Vagina (tissue), 2 donors: Measurements from ENCODE around the gene PTPRD.

ENCODE experiments used
- POLR2A ChIP-seq, 2 donors: fragments of 450-650 bp; IDR thresholded peaks; one replicate each; pipeline ENCODE4 v1.6.1; 2017; ENCODE audit warnings: antibody characterized with exemption in 2 of 2, mild to moderate bottlenecking in 2 of 2, moderate library complexity in 2 of 2
- TF ChIP-seq, protein P1 (sequence below), 3 experiments: fragments of 450-650 bp in 2 of 3; fragments of 200-600 bp in 1 of 3; sonication (generic) in 1 of 3; IDR thresholded peaks; one replicate each; pipeline ENCODE4 v1.5.1; 2017 to 2019; ENCODE audit warnings: antibody characterized with exemption in 3 of 3, mild to moderate bottlenecking in 2 of 3, moderate library complexity in 2 of 3

DNA sequence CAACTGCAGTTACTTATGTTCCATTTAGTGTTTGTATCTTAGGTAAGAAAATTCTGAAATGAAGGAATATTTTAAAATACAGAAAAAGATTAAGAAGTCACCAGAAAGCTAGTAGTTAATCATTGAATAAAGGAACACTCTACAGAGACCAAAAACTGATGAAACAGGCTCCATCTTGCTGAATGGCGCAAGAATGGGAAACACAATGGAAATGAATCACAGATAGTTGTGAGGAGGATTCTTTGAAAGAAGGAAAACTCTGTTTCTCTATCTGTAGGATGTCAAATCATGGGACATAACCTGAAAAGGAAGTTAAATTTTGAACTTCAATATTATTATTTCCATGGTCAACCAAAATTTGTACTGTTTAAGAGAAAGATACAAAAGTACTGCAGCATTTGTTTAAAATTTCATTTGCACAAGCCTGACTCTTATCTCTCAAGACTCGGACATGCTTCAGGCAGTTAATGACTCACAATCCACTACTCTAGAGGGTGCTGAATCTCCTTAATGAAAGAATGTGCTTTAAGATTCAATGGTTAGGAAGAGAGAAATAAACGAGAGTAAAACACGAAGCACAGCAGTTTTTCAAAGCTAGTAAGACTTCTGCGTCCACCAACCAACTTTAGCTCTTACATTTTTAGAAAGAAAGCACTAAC is 1748.8 kb downstream of the PTPRD start:
- TF ChIP-seq, protein P1, sequence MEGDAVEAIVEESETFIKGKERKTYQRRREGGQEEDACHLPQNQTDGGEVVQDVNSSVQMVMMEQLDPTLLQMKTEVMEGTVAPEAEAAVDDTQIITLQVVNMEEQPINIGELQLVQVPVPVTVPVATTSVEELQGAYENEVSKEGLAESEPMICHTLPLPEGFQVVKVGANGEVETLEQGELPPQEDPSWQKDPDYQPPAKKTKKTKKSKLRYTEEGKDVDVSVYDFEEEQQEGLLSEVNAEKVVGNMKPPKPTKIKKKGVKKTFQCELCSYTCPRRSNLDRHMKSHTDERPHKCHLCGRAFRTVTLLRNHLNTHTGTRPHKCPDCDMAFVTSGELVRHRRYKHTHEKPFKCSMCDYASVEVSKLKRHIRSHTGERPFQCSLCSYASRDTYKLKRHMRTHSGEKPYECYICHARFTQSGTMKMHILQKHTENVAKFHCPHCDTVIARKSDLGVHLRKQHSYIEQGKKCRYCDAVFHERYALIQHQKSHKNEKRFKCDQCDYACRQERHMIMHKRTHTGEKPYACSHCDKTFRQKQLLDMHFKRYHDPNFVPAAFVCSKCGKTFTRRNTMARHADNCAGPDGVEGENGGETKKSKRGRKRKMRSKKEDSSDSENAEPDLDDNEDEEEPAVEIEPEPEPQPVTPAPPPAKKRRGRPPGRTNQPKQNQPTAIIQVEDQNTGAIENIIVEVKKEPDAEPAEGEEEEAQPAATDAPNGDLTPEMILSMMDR (IDR thresholded peaks at IDR 0.05): no peak
- no peak for TF ChIP-seq POLR2A (IDR thresholded peaks at IDR 0.05)
